MCF 10A (cell line): ENCODE measurements around the gene TCF25. TPM values are rescaled to one million over a fixed set of nuclear protein-coding genes. Genes with fewer than 3 reads are reported as not detected.
"Not testable (repeated sequence)": the region's sequence is repeated elsewhere in the genome, so short reads cannot be mapped to it uniquely, and the experiment has no call there.

ENCODE experiments used
- BruUV-seq: library from RNA; stranded (reverse); fragments of 400-500 nt; replicated peaks from 2 replicates; lab custom pipeline; 2021; lab: Mats Ljungman, UMichigan
- CTCF ChIA-PET: fragments of 300-600 bp; sonication (Branson Sonifier 250); formaldehyde crosslinking; extraction: SDS; loops from one replicate; lab custom pipeline; 2021; ENCODE audit warnings: antibody characterized with exemption, inconsistent platforms; lab: Yijun Ruan, JAX
- POLR2A ChIA-PET: fragments of 300-600, 350-650 bp; sonication (Branson Sonifier 250); formaldehyde crosslinking; extraction: SDS; loops from one replicate; lab custom pipeline; 2020; ENCODE audit warnings: antibody characterized with exemption, inconsistent platforms; lab: Yijun Ruan, JAX
- DNase-seq: peaks from one replicate; pipeline ENCODE4 v3.0.0-alpha.2; 2018; ENCODE audit not compliant: unreplicated experiment
- H3K27ac Mint-ChIP-seq: one replicate; pipeline ENCODE4 v1.8.0; 2022; ENCODE audit warnings: mild to moderate bottlenecking, low read depth, mixed read lengths; ENCODE audit not compliant: unreplicated experiment
- H3K27me3 Mint-ChIP-seq: one replicate; pipeline ENCODE4 v1.8.0; 2022; ENCODE audit warnings: mixed read lengths; ENCODE audit not compliant: insufficient read depth, unreplicated experiment
- H3K36me3 Mint-ChIP-seq: one replicate; pipeline ENCODE4 v1.8.0; 2022; ENCODE audit warnings: mild to moderate bottlenecking, moderate library complexity, mixed read lengths; ENCODE audit not compliant: insufficient read depth, unreplicated experiment
- H3K4me1 Mint-ChIP-seq: one replicate; pipeline ENCODE4 v1.8.0; 2022; ENCODE audit warnings: mixed read lengths; ENCODE audit not compliant: insufficient read depth, unreplicated experiment
- H3K4me3 Mint-ChIP-seq: one replicate; pipeline ENCODE4 v1.8.0; 2022; ENCODE audit warnings: mild to moderate bottlenecking, moderate library complexity, mixed read lengths; ENCODE audit not compliant: unreplicated experiment
- H3K9me3 Mint-ChIP-seq: one replicate; pipeline ENCODE4 v1.8.0; 2022; ENCODE audit warnings: mixed read lengths; ENCODE audit not compliant: unreplicated experiment
- CTCF ChIP-seq: fragments of 200-600 bp; IDR thresholded peaks from one replicate; pipeline ENCODE4 v1.8.0; 2022; ENCODE audit warnings: antibody characterized with exemption, mild to moderate bottlenecking; ENCODE audit not compliant: unreplicated experiment
- intact Hi-C: fragments of 100-400 bp; cut with micrococcal nuclease; formaldehyde crosslinking; loops from 2 replicates; pipeline ENCODE4 v1.14.1; 2022
- total RNA-seq: library from RNA; stranded (reverse); gene quantifications from 2 replicates; pipeline ENCODE4 v1.2.3, GENCODE V29; 2022

TCF25 gene
- total RNA-seq, 1 experiment from 2014 or later = 239 TPM

GRCh38 chr16:89870440-89870839, 3.0 kb upstream of the TCF25 start:
- H3K27ac Mint-ChIP-seq = no peak overlapping the region

GRCh38 chr16:89871895-89872294, 1.5 kb upstream of the TCF25 start:
- Mint-ChIP-seq H3K4me1 (peaks cover 5% of the 10 kb centered on the region), H3K36me3 (peaks cover 30% of the 10 kb centered on the region), H3K4me3 (peak overlapping the region; percentile 89), H3K27ac (no peak overlapping the region), H3K27me3 (no peaks in the 10 kb centered on the region), H3K9me3 (no peaks in the 10 kb centered on the region)
- no peak for TF ChIP-seq CTCF
- ChIA-PET POLR2A (interaction anchor here (1.5 to 2.1 kb wide), 4 partner anchors 8 to 239 kb away, joined by 3 to 32 read pairs (median 9); no protein-coding TSS in a partner anchor), CTCF (interaction anchor here (4.5 kb wide), 1 partner anchor 11 kb away, joined by 24 read pairs; no protein-coding TSS in a partner anchor)
- no peak for DNase-seq
- BruUV-seq = no TSS peak
- intact Hi-C loops = no loop called here

More at GRCh38 chr16:89870440-89870839, 3.0 kb upstream of the TCF25 start:
- intact Hi-C loops = no loop called here
- no TSS peak for BruUV-seq
- Mint-ChIP-seq H3K36me3 (peaks cover 15% of the 10 kb centered on the region), H3K4me3 (no peak overlapping the region), H3K4me1 (peaks cover 5% of the 10 kb centered on the region), H3K9me3 (no peaks in the 10 kb centered on the region), H3K27me3 (no peaks in the 10 kb centered on the region)
- ChIA-PET CTCF (interaction anchor here (4.5 kb wide), 1 partner anchor 10 kb away, joined by 24 read pairs; no protein-coding TSS in a partner anchor), POLR2A (no interaction called here)
- DNase-seq = no peak
- no peak for TF ChIP-seq CTCF

GRCh38 chr16:89873972-89874689, 739 bp downstream of the TCF25 start:
- CTCF ChIA-PET = interaction anchor here (0.5 to 0.7 kb wide), 2 partner anchors 13 to 221 kb away, joined by 3 to 4 read pairs; no protein-coding TSS in a partner anchor
- intact Hi-C loops = no loop called here

GRCh38 chr16:89879123-89879522, 5.7 kb downstream of the TCF25 start:
- not testable (repeated sequence) for H3K9me3 Mint-ChIP-seq, DNase-seq

More at GRCh38 chr16:89873972-89874689, 739 bp downstream of the TCF25 start:
- peak; percentile 92 for DNase-seq
- BruUV-seq = no TSS peak
- POLR2A ChIA-PET = interaction anchor here (0.6 to 2.1 kb wide), 17 partner anchors 9 to 1512 kb away, joined by 3 to 32 read pairs (median 5); partner anchors contain the start of genes CDK10, FANCA, SPIRE2 and TUBB3
- H3K4me3 Mint-ChIP-seq = peak overlapping the region; percentile 89
- peak overlapping the region; percentile 99 for H3K27ac Mint-ChIP-seq
- TF ChIP-seq CTCF = no peak
- H3K9me3 Mint-ChIP-seq = no peaks in the 10 kb centered on the region
- peaks cover 11% of the 10 kb centered on the region for H3K4me1 Mint-ChIP-seq
- no peaks in the 10 kb centered on the region for H3K27me3 Mint-ChIP-seq
- peaks cover 46% of the 10 kb centered on the region for H3K36me3 Mint-ChIP-seq

More at GRCh38 chr16:89879123-89879522, 5.7 kb downstream of the TCF25 start:
- H3K27ac Mint-ChIP-seq, BruUV-seq, CTCF ChIA-PET, intact Hi-C loops, H3K4me3 Mint-ChIP-seq, POLR2A ChIA-PET, H3K27me3 Mint-ChIP-seq: not testable (repeated sequence)
- H3K36me3 Mint-ChIP-seq = peaks cover 80% of the 10 kb centered on the region
- H3K4me1 Mint-ChIP-seq = peaks cover 16% of the 10 kb centered on the region
